Measurements from ENCODE around the gene ITPR3.

Gene ITPR3

DNA sequence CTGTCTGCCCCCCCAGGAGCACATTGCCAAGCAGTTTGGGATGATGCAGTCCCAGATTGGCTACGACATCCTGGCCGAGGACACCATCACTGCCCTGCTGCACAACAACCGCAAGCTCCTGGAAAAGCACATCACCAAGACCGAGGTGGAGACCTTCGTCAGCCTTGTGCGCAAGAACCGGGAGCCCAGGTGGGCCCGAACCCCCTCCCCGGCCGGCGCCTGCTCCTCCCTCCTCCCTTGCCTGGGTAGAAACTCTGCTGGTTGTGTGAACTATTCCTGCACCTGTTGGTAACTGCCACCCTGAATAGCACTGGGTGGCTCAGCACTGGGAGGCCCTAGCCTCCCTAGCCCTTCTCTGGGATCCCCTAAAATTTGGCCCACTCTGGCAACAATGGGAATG lies 46.7 kb downstream of the ITPR3 start:
- peaks cover 25% of the 10 kb centered on the region; the same call in 1 of the 2 replicates for H3K36me3 ChIP-seq (ENCODE audit: insufficient read depth, low read length)

DNA sequence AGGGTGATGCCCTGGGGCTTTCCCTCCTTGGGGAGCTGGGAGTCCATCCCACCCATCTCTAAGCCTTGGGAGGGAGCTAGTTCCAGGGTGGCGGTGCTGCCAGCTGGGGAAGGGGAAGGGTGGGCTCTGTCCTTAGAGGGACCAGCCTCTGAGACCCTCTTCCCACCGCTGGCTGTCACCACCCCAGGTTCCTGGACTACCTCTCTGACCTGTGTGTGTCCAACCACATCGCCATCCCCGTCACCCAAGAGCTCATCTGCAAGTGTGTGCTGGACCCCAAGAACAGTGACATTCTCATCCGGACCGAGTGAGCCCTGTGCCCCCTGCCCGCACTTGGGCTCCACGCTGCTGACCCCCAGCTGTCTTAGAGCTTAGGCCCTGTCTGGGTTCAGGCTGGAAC lies 47.2 kb downstream of the ITPR3 start:
- H3K9me2 ChIP-seq (replicated peaks; ENCODE audit: low read depth, low read length) = no peaks in the 10 kb centered on the region
- no peak for TF ChIP-seq EZH2phosphoT487 (IDR thresholded peaks at IDR 0.05; ENCODE audit: borderline replicate concordance)
- TF ChIP-seq, protein P1, sequence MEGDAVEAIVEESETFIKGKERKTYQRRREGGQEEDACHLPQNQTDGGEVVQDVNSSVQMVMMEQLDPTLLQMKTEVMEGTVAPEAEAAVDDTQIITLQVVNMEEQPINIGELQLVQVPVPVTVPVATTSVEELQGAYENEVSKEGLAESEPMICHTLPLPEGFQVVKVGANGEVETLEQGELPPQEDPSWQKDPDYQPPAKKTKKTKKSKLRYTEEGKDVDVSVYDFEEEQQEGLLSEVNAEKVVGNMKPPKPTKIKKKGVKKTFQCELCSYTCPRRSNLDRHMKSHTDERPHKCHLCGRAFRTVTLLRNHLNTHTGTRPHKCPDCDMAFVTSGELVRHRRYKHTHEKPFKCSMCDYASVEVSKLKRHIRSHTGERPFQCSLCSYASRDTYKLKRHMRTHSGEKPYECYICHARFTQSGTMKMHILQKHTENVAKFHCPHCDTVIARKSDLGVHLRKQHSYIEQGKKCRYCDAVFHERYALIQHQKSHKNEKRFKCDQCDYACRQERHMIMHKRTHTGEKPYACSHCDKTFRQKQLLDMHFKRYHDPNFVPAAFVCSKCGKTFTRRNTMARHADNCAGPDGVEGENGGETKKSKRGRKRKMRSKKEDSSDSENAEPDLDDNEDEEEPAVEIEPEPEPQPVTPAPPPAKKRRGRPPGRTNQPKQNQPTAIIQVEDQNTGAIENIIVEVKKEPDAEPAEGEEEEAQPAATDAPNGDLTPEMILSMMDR (conservative IDR thresholded peaks at IDR 0.05; ENCODE audit: low read length) = no peak
- H3K4me1 ChIP-seq (ENCODE audit: insufficient read depth, low read length, poor library complexity, severe bottlenecking) = no peaks in the 10 kb centered on the region
- H3K4me2 ChIP-seq (ENCODE audit: low read depth, low read length, poor library complexity, severe bottlenecking) = no peak overlapping the region
- H3K79me2 ChIP-seq (ENCODE audit: insufficient read depth, low read length) = no peaks in the 10 kb centered on the region
- no peak overlapping the region for H3K9ac ChIP-seq (ENCODE audit: low read depth, low read length, poor library complexity, severe bottlenecking)
- H2AFZ ChIP-seq (ENCODE audit: low read length) = no peak overlapping the region
- no peaks in the 10 kb centered on the region for H3K9me3 ChIP-seq (ENCODE audit: insufficient read depth, low read depth, low read length)
- no peaks in the 10 kb centered on the region for H4K20me1 ChIP-seq (ENCODE audit: insufficient read depth, low read length, poor library complexity, severe bottlenecking)
- no peaks in the 10 kb centered on the region for H3F3A ChIP-seq (ENCODE audit: low read depth)
- no peaks in the 10 kb centered on the region for H3K27me3 ChIP-seq (ENCODE audit: insufficient read depth, low read length, poor library complexity, severe bottlenecking)
- peaks cover 25% of the 10 kb centered on the region; the same call in 1 of the 2 replicates for H3K36me3 ChIP-seq (ENCODE audit: insufficient read depth, low read length)
- no peak overlapping the region for H3K4me3 ChIP-seq (ENCODE audit: low read length, poor library complexity, severe bottlenecking)

More for the DNA sequence above, 46.7 kb downstream of the ITPR3 start:
- Histone ChIP-seq H3K4me1 (ENCODE audit: insufficient read depth, low read length, poor library complexity, severe bottlenecking) (no peaks in the 10 kb centered on the region), H3K4me3 (ENCODE audit: low read length, poor library complexity, severe bottlenecking) (no peak overlapping the region), H3K27me3 (ENCODE audit: insufficient read depth, low read length, poor library complexity, severe bottlenecking) (no peaks in the 10 kb centered on the region), H3K9ac (ENCODE audit: low read depth, low read length, poor library complexity, severe bottlenecking) (no peak overlapping the region), H3K4me2 (ENCODE audit: low read depth, low read length, poor library complexity, severe bottlenecking) (no peak overlapping the region), H3K9me2 (replicated peaks; ENCODE audit: low read depth, low read length) (no peaks in the 10 kb centered on the region), H4K20me1 (ENCODE audit: insufficient read depth, low read length, poor library complexity, severe bottlenecking) (no peaks in the 10 kb centered on the region), H3K9me3 (ENCODE audit: insufficient read depth, low read depth, low read length) (no peaks in the 10 kb centered on the region), H3F3A (ENCODE audit: low read depth) (no peaks in the 10 kb centered on the region), H3K79me2 (ENCODE audit: insufficient read depth, low read length) (no peaks in the 10 kb centered on the region), H2AFZ (ENCODE audit: low read length) (no peak overlapping the region)
- TF ChIP-seq, protein P1 (conservative IDR thresholded peaks at IDR 0.05; ENCODE audit: low read length) = no peak

DNA sequence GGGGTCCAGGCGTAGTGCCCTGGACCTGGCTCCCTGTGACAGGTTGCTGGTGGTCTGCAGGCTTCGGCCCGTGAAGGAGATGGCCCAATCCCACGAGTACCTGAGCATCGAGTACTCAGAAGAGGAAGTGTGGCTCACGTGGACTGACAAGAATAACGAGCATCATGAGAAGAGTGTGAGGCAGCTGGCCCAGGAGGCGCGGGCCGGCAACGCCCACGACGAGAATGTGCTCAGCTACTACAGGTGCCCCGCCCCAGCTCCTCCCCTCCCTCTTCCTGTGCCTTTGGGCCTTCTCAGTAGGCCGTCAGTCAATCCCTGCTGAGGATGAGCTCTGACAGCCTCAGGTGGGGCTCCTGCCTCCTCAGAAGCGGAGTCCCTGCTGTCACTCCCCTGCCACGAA lies 47.8 kb downstream of the ITPR3 start:
- Histone ChIP-seq H3K4me3 (ENCODE audit: low read length, poor library complexity, severe bottlenecking) (no peak overlapping the region), H3K9ac (ENCODE audit: low read depth, low read length, poor library complexity, severe bottlenecking) (no peak overlapping the region), H4K20me1 (ENCODE audit: insufficient read depth, low read length, poor library complexity, severe bottlenecking) (no peaks in the 10 kb centered on the region), H3K4me2 (ENCODE audit: low read depth, low read length, poor library complexity, severe bottlenecking) (no peak overlapping the region), H3F3A (ENCODE audit: low read depth) (no peaks in the 10 kb centered on the region), H3K4me1 (ENCODE audit: insufficient read depth, low read length, poor library complexity, severe bottlenecking) (no peaks in the 10 kb centered on the region), H2AFZ (ENCODE audit: low read length) (no peak overlapping the region), H3K9me2 (replicated peaks; ENCODE audit: low read depth, low read length) (no peaks in the 10 kb centered on the region), H3K36me3 (ENCODE audit: insufficient read depth, low read length) (peaks cover 30% of the 10 kb centered on the region; the same call in 1 of the 2 replicates), H3K9me3 (ENCODE audit: insufficient read depth, low read depth, low read length) (no peaks in the 10 kb centered on the region), H3K79me2 (ENCODE audit: insufficient read depth, low read length) (no peaks in the 10 kb centered on the region), H3K27me3 (ENCODE audit: insufficient read depth, low read length, poor library complexity, severe bottlenecking) (no peaks in the 10 kb centered on the region)
- TF ChIP-seq, protein P1 (conservative IDR thresholded peaks at IDR 0.05; ENCODE audit: low read length) = no peak
- TF ChIP-seq EZH2phosphoT487 (IDR thresholded peaks at IDR 0.05; ENCODE audit: borderline replicate concordance) = no peak
